Muscle of leg (tissue), 11 donors: ENCODE data around the gene TAL1. TPM values are rescaled to one million over a fixed set of nuclear protein-coding genes. Genes with fewer than 3 reads are reported as not detected.
"Not testable (repeated sequence)": the region's sequence is repeated elsewhere in the genome, so short reads cannot be mapped to it uniquely, and the experiment has no call there.

Experiments used
- DNase-seq: peaks from one replicate; pipeline ENCODE4 v3.0.0; 2013
- H3K27ac ChIP-seq: one replicate; pipeline ENCODE4 v1.5.1; 2013; ENCODE audit warnings: mild to moderate bottlenecking, low read length, control low read depth
- H3K27me3 ChIP-seq: one replicate; pipeline ENCODE4 v1.6.1; 2013; ENCODE audit warnings: low read length; ENCODE audit not compliant: control insufficient read depth, insufficient read depth
- H3K36me3 ChIP-seq: one replicate; pipeline ENCODE4 v1.6.1; 2013; ENCODE audit warnings: low read length; ENCODE audit not compliant: control insufficient read depth, insufficient read depth
- H3K4me1 ChIP-seq: one replicate; pipeline ENCODE4 v1.6.1; 2013; ENCODE audit warnings: low read length; ENCODE audit not compliant: control insufficient read depth, insufficient read depth
- H3K4me3 ChIP-seq: one replicate; pipeline ENCODE4 v1.5.1; 2013; ENCODE audit warnings: low read length, control low read depth
- H3K9me3 ChIP-seq: replicated peaks from 2 replicates; pipeline ENCODE4 v1.6.1; 2013; ENCODE audit warnings: low read depth, low read length; ENCODE audit not compliant: control insufficient read depth
- WGBS: methylation state at CpG from one replicate; pipeline ENCODE4 v1.1.5; 2013; ENCODE audit warnings: missing lambda C conversion rate; ENCODE audit not compliant: insufficient coverage; 5-methylcytosine and 5-hydroxymethylcytosine counted together
- polyA plus RNA-seq, 8 donors: library from polyadenylated mRNA; unstranded; fragments of 120-200 nt; gene quantifications; one replicate each; pipeline versions ENCODE4 v1.2.1 to v1.2.3, GENCODE V29; 2013; ENCODE audit warnings: inconsistent platforms in 1 of 8, low replicate concordance in 1 of 8; ENCODE audit not compliant: insufficient read length in 8 of 8, insufficient read depth in 1 of 8
- total RNA-seq: library from RNA; stranded (reverse); fragments of 120-200 nt; gene quantifications from one replicate; pipeline ENCODE4 v1.2.4, GENCODE V29; 2013

Gene TAL1
- total and polyA plus RNA-seq, 9 donors, result 2.2 to 3.9 (median 3.3) TPM

DNA sequence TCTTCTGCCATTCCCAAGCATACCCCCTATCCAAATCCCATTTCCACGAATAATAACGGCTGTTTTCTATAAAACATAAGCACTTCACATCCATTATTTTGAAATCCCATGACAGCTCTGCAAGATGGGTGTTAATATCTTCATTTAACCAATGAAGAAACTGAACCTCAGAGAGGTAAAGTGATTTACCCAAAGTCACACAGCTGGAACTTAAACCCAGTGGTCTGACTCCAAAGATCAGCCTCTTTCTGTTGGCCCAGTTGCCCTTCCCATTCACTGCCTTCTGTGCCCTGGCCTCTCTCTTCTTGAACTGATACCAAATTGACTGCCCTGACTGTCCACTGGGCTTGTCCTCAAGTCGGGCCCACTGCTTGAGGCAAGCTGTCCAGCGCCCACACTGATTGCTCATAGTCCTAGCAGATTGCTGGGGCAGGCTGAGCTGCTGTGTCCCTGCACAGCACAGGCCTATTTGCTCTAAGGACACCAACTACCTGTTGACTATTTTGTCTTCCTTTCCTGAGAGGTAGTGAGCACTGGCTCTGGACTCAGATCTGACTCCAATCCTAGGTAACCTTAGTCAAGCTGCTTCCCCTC lies 19.3 kb downstream of the TAL1 start:
- no peaks in the 10 kb centered on the region for H3K9me3 ChIP-seq
- no peak for DNase-seq
- peaks cover 32% of the 10 kb centered on the region for H3K27me3 ChIP-seq
- WGBS, result 78% methylated on average over 2 of the region's 4 CpGs
- H3K36me3 ChIP-seq, result no peaks in the 10 kb centered on the region
- H3K4me1 ChIP-seq, result peaks cover 15% of the 10 kb centered on the region
- H3K27ac ChIP-seq, result peak overlapping the region; percentile 82
- H3K4me3 ChIP-seq, result no peak overlapping the region

GRCh38 chr1:47211796-47212269 lies 20.2 kb downstream of the TAL1 start:
- Histone ChIP-seq H3K36me3 (no peaks in the 10 kb centered on the region), H3K4me1 (peaks cover 15% of the 10 kb centered on the region), H3K27me3 (peaks cover 35% of the 10 kb centered on the region), H3K9me3 (no peaks in the 10 kb centered on the region), H3K27ac (peak overlapping the region; percentile 82), H3K4me3 (no peak overlapping the region)
- peak; percentile 81 for DNase-seq
- WGBS, result 33% methylated on average over 4 of the region's 9 CpGs

- peaks cover 15% of the 10 kb centered on the region for H3K4me1 ChIP-seq
- 76% methylated on average over 2 of the region's 3 CpGs for WGBS
These were observed 21.4 kb downstream of the TAL1 start for GRCh38 chr1:47210666-47211065.

GRCh38 chr1:47209725-47210325 lies 22.2 kb downstream of the TAL1 start:
- Histone ChIP-seq H3K36me3 (no peaks in the 10 kb centered on the region), H3K27me3 (peaks cover 40% of the 10 kb centered on the region), H3K4me1 (peaks cover 15% of the 10 kb centered on the region), H3K4me3 (no peak overlapping the region), H3K9me3 (no peaks in the 10 kb centered on the region), H3K27ac (no peak overlapping the region)
- DNase-seq, result no peak
- WGBS, result 65% methylated on average over 2 of the region's 3 CpGs

More at GRCh38 chr1:47210666-47211065, 21.4 kb downstream of the TAL1 start:
- Histone ChIP-seq H3K9me3 (no peaks in the 10 kb centered on the region), H3K4me3 (no peak overlapping the region), H3K27me3 (peaks cover 42% of the 10 kb centered on the region), H3K27ac (no peak overlapping the region), H3K36me3 (no peaks in the 10 kb centered on the region)
- no peak for DNase-seq

- H3K36me3 ChIP-seq, result no peaks in the 10 kb centered on the region
- H3K27me3 ChIP-seq, result peaks cover 40% of the 10 kb centered on the region
- H3K4me3 ChIP-seq, result no peak overlapping the region
- no peak overlapping the region for H3K27ac ChIP-seq
- no peak for DNase-seq
- peaks cover 15% of the 10 kb centered on the region for H3K4me1 ChIP-seq
- 40% methylated on average over 7 of the region's 8 CpGs for WGBS
- H3K9me3 ChIP-seq, result no peaks in the 10 kb centered on the region
These were observed 22.9 kb downstream of the TAL1 start for GRCh38 chr1:47209091-47209490.

- WGBS, result 13% methylated on average over 6 of the region's 11 CpGs
These were observed 23.6 kb downstream of the TAL1 start for GRCh38 chr1:47208374-47208850.

GRCh38 chr1:47207803-47208373 lies 24.1 kb downstream of the TAL1 start:
- peaks cover 13% of the 10 kb centered on the region for H3K4me1 ChIP-seq
- H3K27me3 ChIP-seq, result peaks cover 35% of the 10 kb centered on the region
- no peak overlapping the region for H3K4me3 ChIP-seq
- H3K9me3 ChIP-seq, result peaks cover 3% of the 10 kb centered on the region
- no peaks in the 10 kb centered on the region for H3K36me3 ChIP-seq
- 59% methylated on average over 6 of the region's 8 CpGs for WGBS
- no peak overlapping the region for H3K27ac ChIP-seq
- DNase-seq, result no peak

More at GRCh38 chr1:47208374-47208850, 23.6 kb downstream of the TAL1 start:
- no peak overlapping the region for H3K4me3 ChIP-seq
- no peak for DNase-seq
- no peaks in the 10 kb centered on the region for H3K36me3 ChIP-seq
- no peaks in the 10 kb centered on the region for H3K9me3 ChIP-seq
- no peak overlapping the region for H3K27ac ChIP-seq
- peaks cover 38% of the 10 kb centered on the region for H3K27me3 ChIP-seq
- peaks cover 15% of the 10 kb centered on the region for H3K4me1 ChIP-seq

DNA sequence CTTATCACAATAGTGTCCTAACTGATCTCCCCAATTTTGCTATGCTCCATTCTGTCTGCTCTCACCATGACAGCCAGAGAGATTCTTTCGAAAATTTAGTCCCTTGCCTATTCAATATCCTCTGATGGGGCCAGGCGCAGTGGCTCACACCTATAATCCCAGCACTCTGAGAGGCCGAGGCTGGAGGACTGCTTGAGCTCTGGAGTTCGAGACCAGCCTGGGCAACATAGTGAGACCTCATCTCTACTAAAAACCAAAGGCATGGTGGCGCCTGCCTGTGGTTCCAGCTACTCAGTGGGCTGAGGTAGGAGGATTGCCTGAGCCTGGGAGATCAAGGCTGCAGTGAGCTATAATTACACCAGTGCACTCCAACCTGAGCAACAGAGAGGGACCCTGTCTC lies 26.1 kb downstream of the TAL1 start:
- Histone ChIP-seq H3K36me3 (no peaks in the 10 kb centered on the region), H3K27me3 (peaks cover 33% of the 10 kb centered on the region), H3K4me3 (no peak overlapping the region), H3K9me3 (peaks cover 4% of the 10 kb centered on the region), H3K27ac (no peak overlapping the region), H3K4me1 (peaks cover 9% of the 10 kb centered on the region)
- no peak for DNase-seq
- WGBS, result 87% methylated on average over 2 of the region's 5 CpGs

DNA sequence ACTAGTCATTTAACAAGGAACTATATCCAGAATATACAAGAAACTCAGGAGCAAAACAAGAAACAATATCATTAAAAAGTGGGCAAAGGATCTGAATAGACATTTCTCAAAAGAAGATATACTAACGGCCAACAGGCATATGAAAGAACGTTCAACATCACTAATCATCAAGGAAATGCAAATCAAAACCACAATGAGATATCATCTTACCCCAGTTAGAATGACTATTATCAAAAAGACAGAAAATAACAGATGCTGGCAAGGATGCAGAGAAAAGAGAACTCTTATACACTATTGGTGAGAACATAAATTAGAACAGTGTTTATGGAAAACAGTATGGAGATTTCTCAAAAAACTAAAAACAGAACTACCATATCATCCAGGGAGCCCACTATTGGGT lies 28.5 kb downstream of the TAL1 start:
- DNase-seq, H3K36me3 ChIP-seq, H3K4me3 ChIP-seq, H3K27ac ChIP-seq, H3K9me3 ChIP-seq: not testable (repeated sequence)
- Histone ChIP-seq H3K27me3 (peaks cover 22% of the 10 kb centered on the region), H3K4me1 (peaks cover 16% of the 10 kb centered on the region)
- WGBS, result no CpG with 5 or more reads among the region's 2 CpGs

DNA sequence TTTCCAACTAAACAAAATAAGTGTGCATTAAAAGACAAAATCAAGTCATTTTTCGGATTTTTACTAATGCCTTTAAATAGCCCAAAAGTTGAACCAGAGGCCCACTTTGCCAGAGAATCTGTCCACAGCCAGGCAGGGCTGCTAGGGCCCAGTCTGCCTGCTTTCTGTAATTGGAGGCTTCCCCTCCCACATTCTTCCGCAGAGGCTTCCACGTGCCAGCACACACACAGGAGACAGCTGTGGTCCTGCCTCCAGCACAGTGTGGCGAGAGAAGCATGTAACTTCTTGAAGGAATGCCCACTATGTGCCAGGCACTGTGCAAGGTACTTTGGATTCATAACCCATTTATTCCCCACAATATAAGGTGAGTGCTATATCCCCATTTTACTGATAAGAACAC lies 30.8 kb downstream of the TAL1 start:
- 0% methylated on average over 1 of the region's 4 CpGs for WGBS
- Histone ChIP-seq H3K4me3 (no peak overlapping the region), H3K4me1 (peaks cover 12% of the 10 kb centered on the region), H3K36me3 (no peaks in the 10 kb centered on the region), H3K9me3 (peaks cover 4% of the 10 kb centered on the region), H3K27ac (no peak overlapping the region), H3K27me3 (peaks cover 12% of the 10 kb centered on the region)
- peak; percentile 65 for DNase-seq
